GM20431 (cell line): ENCODE results near the gene PROM2.

ENCODE experiments used
- in situ Hi-C: fragments of 300-500 bp; cut with MseI, MboI; formaldehyde crosslinking; loops from one replicate; pipeline ENCODE4 v1.15.0; 2020; ENCODE audit warnings: low sequenced_read_pairs; ENCODE audit not compliant: unreplicated experiment

Gene PROM2

DNA sequence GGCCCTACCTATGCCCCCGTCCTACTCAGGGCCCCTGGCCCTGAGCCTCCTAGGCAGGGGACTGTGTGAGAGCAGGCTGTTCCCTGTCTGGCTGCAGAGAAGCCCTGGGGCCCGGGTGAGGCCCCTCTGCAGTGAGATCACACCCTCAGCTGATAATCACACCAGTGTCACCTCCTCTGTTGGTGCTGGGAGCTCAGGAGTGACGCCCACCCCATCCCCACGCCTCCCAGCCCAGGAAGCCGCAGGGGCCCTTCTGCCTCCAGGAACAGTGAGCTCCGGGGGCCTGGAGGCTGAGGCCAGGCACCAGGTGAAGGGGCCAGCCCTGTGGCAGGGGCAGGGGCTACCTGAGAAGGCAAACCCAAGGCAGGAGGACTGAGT, 42.9 kb downstream of the PROM2 start:
- in situ Hi-C loops, result no loop called here

DNA sequence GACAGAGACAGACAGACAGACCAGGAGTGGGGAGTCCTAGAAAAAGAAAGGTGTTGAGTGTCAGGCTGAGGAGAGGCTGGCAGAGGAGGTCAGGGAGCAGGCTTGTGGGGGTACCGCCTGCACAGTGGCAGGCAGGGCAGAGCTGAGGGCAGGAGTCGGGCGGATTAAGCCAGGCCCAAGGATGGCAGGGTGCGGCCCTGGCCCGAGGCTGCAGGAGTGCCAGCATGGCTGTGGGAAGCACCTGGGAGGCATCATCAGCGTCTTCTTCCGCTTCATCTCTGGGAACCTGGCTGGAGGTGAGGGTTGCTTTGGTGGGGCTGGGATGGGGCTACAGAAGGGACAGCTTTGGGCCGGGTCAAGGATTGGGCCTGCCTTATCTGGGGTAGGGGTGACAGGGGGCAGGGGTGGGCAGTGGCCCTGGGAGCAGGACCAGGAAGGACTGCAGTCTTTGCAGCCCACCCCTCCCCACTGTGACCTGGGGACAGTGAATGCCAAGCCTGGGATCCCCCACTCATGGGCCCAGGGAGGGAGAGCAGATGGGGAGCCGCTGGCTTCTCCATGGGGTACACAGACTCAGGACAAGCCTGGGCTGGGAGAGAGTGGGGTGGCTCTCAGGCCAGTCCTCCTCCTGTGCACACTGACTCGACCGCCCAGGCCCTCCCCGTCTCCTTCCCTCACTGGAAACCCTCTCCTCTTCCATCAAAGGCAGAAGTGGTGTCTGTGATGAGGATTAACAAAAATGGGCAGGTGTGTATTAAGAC, 43.6 kb downstream of the PROM2 start:
- in situ Hi-C loops, result no loop called here

DNA sequence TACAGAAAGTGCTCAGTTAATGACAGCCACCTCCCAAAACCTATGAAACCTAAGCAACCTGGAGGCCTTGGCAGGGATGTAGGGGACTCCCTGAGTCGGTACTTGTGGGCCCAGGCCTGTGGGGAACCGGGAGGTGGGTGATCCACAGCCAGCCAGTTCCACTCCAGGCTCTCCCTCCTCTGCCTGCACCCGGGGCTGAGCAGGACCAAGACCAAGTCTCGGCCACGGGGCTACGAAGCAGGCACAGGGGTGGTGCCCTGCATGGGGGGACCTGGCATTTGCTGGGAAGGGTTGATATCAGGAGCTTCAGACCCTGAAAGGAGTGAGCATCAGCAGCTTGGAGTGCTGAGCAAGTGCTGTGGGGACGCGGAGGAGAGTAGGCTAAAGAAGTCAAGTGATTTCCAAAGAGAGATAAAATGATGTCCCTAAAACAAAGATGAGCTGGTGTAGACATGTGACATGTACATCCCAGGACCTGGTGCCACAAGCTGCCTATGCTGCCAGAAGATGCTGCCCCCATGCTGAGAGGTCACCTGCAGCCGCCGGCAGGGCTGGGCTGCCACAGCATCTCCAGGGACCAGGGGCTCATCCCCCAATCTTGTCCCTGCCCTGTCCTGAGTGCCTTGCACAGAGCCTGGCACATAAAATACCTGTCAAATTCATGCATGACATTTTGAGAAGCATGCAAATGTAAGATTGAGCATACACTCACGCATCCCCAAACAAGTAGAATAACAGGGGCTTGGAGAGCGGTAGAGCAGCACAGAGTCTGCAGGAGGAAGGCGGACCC, 44.4 kb downstream of the PROM2 start:
- in situ Hi-C loops, result no loop called here

GRCh38 chr2:95319481-95320343, 45.5 kb downstream of the PROM2 start:
- in situ Hi-C loops, result no loop called here

DNA sequence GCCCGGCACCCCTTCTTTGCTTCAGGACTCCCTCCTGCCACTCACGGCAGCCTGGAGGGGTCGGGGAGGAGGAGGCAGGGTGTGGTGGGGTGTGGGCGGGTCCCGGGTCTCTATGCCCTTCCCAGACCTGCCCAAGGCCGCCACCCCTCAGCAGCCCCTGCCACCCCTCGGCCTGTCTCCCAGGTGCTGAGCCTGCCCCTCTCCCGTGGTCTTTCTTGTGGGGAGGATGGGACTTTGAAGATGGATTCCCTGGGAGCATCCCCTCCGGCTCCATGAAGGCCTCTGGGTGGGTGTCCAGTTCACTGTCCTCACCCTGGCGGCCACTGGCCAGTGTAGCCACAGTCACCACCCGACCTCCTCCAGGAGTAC, 46.1 kb downstream of the PROM2 start:
- in situ Hi-C loops, result no loop called here

GRCh38 chr2:95320986-95321767, 46.9 kb downstream of the PROM2 start:
- in situ Hi-C loops, result no loop called here

DNA sequence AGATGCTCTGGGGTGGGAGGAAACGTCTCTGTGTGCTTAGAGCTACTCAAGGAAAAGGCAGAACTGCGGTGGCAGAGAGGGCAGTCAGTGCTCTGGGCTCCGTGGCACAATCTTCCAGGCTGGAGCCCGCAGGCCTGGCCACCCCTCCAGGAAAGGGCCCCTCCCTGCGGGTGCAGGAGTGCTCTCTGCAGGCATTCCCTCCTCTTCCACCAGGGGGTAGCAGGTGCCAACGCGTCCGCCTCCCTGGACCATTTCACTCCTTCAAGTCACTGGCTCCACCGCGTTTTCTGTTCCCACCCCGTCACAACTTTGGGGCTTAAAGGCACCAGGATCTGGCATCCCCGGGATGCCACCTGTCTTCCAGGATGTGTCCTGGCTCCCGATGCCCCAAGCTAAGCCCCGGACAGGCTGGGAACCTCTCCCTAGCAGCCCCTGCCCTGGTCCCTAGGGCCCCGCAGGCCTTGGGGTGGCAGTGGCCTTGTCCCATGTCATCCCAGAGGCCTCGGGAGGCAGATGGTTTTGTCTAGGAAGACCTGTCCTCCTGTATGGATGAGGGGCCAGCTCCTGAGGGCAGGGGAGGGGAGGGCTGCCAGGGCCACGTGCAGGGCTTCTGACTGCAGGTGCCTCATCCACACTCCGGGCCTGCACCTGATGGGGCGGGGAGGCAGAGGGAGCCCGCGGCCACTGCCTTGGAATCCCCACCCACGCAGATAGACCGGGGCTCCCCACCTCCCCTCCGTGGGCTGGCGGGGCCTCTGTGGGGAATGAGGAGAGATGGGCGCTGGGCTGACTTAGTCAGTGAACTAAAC, 49.3 kb downstream of the PROM2 start:
- in situ Hi-C loops, result no loop called here

DNA sequence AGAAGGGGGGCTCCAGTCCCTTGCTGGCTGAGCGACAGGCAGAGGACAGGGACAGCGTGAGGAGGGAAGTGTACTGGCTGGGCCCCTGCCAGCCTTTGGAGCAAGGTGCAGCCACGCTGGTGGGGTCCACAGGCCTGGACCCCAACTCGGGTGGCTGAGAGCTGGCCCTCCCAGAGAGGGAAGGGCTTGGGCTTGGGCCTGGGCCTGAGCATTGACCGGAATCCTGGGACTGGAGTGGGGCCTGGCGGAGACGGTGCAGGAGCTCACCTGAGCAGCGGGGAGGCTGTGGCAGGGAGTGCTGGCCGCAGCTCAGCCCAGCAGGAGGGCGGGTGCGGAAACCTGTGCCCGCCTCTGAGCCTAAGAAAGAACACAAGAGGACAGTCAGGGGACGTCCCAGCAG, 50.8 kb downstream of the PROM2 start:
- in situ Hi-C loops, result no loop called here

- in situ Hi-C loops, result no loop called here
These were observed 51.6 kb downstream of the PROM2 start for GRCh38 chr2:95325590-95326432.

- in situ Hi-C loops, result no loop called here
These were observed 52.3 kb downstream of the PROM2 start for GRCh38 chr2:95326433-95327140.

- in situ Hi-C loops, result no loop called here
These were observed 53.6 kb downstream of the PROM2 start for GRCh38 chr2:95327861-95328260.

DNA sequence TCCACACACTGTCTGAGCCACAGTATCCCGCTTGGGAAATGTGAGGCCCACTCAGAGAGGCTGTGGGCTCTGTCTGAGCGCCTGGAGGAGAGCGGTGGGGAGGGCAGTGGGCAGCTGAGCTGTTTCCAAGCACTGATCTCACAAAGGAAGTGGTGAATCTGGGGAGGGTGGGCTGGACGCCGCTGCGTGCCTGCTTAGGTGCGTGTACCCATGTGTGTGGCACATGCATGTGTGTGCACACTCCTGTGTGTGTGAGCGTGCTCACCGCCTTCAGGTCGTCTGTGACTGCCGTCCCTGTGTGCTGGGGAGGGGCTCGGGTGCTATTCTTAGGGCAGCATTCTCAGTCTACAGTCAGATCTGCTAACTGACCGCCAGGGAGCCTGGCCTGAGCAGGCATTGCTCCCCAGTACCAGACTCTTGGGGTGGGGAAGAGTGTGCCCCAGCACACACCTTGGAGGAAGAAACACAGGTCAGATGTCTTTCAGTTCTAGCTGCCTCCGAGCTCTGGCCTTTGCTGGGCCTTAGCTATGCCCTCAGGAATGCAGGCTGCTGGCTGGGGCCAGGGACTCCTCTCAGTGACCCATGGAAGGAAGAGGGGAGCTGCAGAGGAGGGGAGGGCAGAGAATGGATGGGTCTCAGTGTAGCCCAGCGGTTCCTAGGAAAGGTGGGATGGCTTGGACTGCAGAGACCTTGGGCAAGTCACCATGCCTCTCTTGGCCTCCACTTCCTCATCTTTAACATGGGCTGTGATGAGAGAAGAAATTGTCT, 54.3 kb downstream of the PROM2 start:
- in situ Hi-C loops, result no loop called here

DNA sequence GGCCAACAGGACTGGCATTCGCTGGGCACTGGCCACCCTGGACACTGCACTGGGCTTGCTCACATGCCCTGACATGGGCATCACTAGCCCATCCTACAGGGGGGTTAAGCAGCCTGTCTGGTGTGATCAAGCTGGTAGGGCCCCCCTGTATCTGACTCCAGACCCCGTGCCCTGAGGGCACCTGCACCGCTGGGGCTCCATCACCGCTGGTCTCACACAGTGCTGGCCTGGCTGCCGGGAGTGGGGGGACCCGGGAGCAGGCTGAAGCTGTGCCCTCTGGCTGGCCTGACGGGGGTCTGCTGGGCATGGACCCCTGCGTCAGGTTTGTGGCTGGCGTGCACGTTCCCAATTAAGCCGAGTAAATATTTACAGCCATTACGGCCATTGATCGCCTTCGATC, 55.2 kb downstream of the PROM2 start:
- in situ Hi-C loops, result no loop called here

DNA sequence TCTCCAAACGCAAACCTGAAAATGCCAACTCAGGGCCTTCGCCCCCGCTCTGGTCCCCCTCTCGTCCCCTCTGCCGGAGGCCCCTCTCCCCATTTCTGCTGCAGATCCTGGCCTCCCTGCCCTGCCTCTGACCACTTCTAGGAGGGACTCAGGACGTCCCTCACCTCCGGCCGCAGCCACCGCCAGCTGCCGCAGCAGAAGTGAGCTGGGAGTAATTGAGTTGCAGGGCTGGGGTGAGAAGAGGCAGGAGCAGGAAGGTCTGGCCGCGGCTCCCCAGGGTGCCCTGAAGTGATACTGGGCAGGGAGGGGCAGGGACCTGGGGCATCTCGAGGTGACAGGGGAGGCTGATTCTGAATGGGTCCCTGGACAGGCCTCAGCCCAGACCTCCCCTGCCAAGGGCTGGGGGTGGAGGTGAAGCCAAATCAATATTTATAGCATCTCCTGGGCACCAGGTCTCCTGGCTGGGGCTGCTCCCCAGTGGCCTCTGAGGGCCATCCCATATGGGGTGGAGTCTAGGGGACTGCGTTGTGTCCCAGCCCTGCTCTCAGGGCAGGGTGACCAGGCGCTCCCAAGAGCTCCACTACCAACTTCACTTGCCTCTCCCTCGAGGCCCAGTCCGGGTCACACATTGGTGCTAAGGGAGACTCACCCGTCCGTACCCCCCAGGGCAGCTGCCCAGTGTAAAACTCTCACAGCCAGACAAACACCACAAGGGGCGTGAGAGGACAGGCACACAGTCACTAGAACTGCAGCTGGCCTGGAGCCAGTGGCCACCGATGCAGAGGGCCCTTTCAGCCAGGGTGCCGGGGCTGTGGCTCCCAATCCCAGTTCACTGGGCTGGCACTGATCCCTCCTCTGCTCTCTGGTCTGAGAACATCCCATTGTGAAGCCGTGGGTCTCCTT, 55.9 kb downstream of the PROM2 start:
- in situ Hi-C loops, result no loop called here

- in situ Hi-C loops, result no loop called here
These were observed 56.6 kb downstream of the PROM2 start for GRCh38 chr2:95330794-95331338.

GRCh38 chr2:95331606-95332005, 57.4 kb downstream of the PROM2 start:
- in situ Hi-C loops, result no loop called here
